Activated naive CD4-positive, alpha-beta T cell treated with anti-CD3 and anti-CD28 coated beads for 36 hours (primary cell): ENCODE measurements around the gene OR2A1. TPM values are rescaled to one million over a fixed set of nuclear protein-coding genes. Genes with fewer than 3 reads are reported as not detected.
"Not testable (repeated sequence)": the region's sequence is repeated elsewhere in the genome, so short reads cannot be mapped to it uniquely, and the experiment has no call there.

Source experiments
- CTCF ChIA-PET: fragments of 350-600 bp; sonication (Branson Sonifier 250); formaldehyde crosslinking; loops from one replicate; lab custom pipeline; 2021; ENCODE audit warnings: antibody characterized with exemption; lab: Charles Lee
- DNase-seq: peaks from one replicate; pipeline ENCODE4 v3.0.0-alpha.2; 2020
- H3K27ac Mint-ChIP-seq: one replicate; pipeline ENCODE4 v1.8.0; 2021; ENCODE audit warnings: mild to moderate bottlenecking, mixed read lengths
- H3K27me3 Mint-ChIP-seq: one replicate; pipeline ENCODE4 v1.8.0; 2021; ENCODE audit warnings: low read depth, mixed read lengths
- H3K36me3 Mint-ChIP-seq: one replicate; pipeline ENCODE4 v1.8.0; 2021; ENCODE audit warnings: low read depth, mixed read lengths
- H3K4me1 Mint-ChIP-seq: one replicate; pipeline ENCODE4 v1.8.0; 2021; ENCODE audit warnings: low read depth, mixed read lengths
- H3K4me3 Mint-ChIP-seq: one replicate; pipeline ENCODE4 v1.8.0; 2021; ENCODE audit warnings: mild to moderate bottlenecking, moderate library complexity, mixed read lengths
- H3K9me3 Mint-ChIP-seq: one replicate; pipeline ENCODE4 v1.8.0; 2021; ENCODE audit warnings: mixed read lengths
- intact Hi-C: fragments of 100-400 bp; cut with micrococcal nuclease; formaldehyde crosslinking; loops from one replicate; pipeline ENCODE4 v1.15.1; 2023
- total RNA-seq, 2 experiments: library from RNA; stranded (reverse); gene quantifications; one replicate each; pipeline ENCODE4 v1.2.3, GENCODE V29; 2021

Gene OR2A1, protein sequence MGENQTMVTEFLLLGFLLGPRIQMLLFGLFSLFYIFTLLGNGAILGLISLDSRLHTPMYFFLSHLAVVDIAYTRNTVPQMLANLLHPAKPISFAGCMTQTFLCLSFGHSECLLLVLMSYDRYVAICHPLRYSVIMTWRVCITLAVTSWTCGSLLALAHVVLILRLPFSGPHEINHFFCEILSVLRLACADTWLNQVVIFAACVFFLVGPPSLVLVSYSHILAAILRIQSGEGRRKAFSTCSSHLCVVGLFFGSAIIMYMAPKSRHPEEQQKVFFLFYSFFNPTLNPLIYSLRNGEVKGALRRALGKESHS
- total RNA-seq: not detected

DNA sequence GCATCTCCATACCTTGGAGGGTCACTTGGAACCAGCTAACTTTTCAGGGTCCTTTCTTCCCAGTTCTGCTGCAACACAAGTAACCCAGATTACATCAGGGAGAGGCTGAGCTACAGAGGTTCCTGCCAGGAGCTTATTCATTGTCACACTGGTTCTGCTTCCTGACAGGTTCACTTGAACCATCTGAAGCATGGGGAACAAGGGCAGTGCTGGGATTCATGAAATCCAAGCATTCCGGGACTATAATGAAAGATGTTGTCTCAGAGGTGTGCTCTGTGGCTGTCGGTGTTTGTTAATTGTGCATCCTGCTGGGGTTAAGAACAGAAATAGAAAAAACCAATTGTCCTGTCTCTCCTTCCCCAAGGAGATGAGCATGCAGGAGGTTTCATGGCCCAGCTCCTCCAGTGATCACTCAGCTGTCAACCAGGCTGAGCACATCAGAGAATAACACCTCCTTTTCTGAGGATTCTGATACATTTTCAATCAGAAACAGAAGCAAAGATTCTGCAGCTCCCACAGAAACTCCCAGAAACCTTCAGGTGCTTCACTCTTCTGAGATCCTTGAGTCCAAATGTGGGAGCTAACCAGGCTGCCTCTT, at the start of gene OR2A1:
Gene OR2A1 (plus strand): TSS at position 548 of the 598 bp plus-strand sequence. CDS start 5,706 bp downstream, outside the sequence.
- DNase-seq, H3K4me1 Mint-ChIP-seq, H3K36me3 Mint-ChIP-seq, H3K4me3 Mint-ChIP-seq, CTCF ChIA-PET, H3K27ac Mint-ChIP-seq, intact Hi-C loops, H3K27me3 Mint-ChIP-seq, H3K9me3 Mint-ChIP-seq: not testable (repeated sequence)

DNA sequence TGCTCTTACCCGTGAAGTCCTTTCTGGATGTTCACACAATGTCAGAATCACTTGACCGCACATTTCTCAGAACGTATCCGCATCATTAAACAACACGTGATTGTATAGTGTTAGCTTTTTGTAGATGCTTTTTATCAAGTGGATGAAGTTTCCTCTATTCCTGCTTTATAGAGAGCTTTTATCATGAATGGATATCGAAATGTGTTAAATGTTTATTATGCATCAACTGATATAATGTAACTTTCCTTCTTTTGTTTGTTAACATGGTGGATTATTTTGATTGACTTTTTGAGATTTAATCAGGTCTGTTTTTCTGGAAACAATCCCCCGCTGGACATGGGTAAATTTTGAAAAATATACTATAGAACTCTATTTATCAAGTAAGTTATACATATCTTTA, 47.5 kb upstream of the OR2A1 start, which contains the start of gene OR2A7:
Gene OR2A7 (minus strand): TSS at position 101 of the 400 bp plus-strand sequence. CDS start 5,164 bp downstream, outside the sequence.
- H3K36me3 Mint-ChIP-seq, DNase-seq, intact Hi-C loops, H3K27ac Mint-ChIP-seq, H3K27me3 Mint-ChIP-seq, H3K4me1 Mint-ChIP-seq, CTCF ChIA-PET, H3K9me3 Mint-ChIP-seq, H3K4me3 Mint-ChIP-seq: not testable (repeated sequence)

DNA sequence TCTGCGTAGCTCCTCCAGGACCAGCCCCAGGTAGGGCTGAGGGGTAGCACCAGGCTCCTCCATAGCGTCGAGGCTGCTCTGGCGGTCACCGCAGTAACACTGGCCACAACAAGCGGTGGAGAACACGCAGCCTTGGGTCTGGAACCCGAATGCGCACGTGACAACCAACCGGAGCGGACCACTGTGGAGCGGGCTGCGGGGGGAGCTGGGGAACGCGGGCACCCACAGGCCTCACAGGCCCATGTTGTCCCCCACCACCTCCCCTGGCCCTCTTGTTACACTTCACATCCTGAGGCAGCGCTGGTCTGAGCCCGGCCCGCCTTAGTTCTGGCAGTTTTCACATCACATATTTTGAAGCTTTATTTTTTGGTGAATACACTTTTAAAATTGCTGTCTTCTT, 43.0 kb upstream of the OR2A1 start, which contains the start of gene CTAGE8:
Gene CTAGE8 (minus strand): TSS at position 101 of the 400 bp plus-strand sequence. CDS start 38 bp downstream, at position 63.
- H3K36me3 Mint-ChIP-seq, H3K4me1 Mint-ChIP-seq, H3K27ac Mint-ChIP-seq, CTCF ChIA-PET, H3K27me3 Mint-ChIP-seq, H3K9me3 Mint-ChIP-seq, intact Hi-C loops, DNase-seq, H3K4me3 Mint-ChIP-seq: not testable (repeated sequence)

DNA sequence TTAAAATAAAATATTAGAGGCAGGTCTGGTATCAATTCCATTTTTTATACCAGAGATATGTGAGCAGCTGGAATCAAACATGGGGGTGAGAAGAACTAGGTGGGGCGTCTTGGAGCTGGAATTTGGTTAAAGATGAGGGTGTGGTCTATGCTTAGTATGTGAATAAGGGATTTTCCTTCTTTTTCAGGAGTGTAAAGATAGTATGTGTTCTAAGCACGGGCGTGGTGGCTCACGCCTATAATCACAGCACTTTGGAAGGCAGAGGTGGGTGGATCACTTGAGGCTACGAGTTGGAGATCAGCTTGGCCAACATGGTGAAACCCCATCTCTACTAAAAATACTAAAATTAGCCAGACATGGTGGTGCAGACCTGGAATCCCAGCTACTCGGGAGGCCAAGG, 36.9 kb upstream of the OR2A1 start:
- CTCF ChIA-PET, H3K4me3 Mint-ChIP-seq, H3K36me3 Mint-ChIP-seq, H3K27me3 Mint-ChIP-seq, intact Hi-C loops, H3K9me3 Mint-ChIP-seq, H3K27ac Mint-ChIP-seq, DNase-seq, H3K4me1 Mint-ChIP-seq: not testable (repeated sequence)

DNA sequence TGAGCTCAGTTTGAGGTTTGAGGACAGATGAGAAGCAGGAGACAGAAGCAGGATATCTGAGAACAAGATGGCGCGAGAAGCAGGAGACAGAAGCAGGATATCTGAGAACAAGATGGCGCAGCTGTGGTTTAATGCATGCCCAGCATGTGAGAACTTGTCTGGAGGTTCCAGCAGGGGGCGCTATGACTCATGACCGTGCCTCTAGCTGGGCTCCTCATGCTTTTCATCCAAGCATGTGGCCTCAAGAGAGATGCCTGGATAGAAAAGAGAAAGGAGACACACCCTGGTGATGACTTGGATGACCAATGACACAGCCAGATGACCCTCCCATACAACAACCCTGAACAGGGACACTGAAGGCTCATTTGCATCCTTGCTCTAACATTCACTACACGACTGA, 32.2 kb upstream of the OR2A1 start:
- DNase-seq, H3K9me3 Mint-ChIP-seq, CTCF ChIA-PET, H3K4me3 Mint-ChIP-seq, H3K4me1 Mint-ChIP-seq, intact Hi-C loops, H3K36me3 Mint-ChIP-seq, H3K27ac Mint-ChIP-seq, H3K27me3 Mint-ChIP-seq: not testable (repeated sequence)

DNA sequence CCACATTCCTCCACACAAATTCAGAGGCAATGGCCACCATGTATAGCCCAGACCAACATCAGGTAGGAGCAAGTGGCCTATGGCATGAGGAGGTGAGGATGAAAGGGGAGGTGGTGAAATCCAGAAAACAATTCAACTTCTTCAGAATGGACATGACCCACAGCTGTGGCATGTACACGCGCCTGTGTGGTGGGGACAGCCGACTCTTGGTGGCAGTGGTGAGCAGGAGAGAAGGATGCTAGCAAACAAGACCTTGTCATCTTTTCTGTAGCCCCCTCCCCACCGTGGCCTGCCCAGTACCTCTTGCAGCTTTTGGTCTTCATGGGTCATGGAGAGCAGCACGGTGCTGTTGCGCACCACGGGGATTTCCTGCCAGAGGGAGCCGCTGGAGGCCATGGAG, 30.2 kb upstream of the OR2A1 start:
- H3K4me3 Mint-ChIP-seq, intact Hi-C loops, H3K4me1 Mint-ChIP-seq, DNase-seq, H3K27ac Mint-ChIP-seq, H3K36me3 Mint-ChIP-seq, CTCF ChIA-PET, H3K9me3 Mint-ChIP-seq, H3K27me3 Mint-ChIP-seq: not testable (repeated sequence)

DNA sequence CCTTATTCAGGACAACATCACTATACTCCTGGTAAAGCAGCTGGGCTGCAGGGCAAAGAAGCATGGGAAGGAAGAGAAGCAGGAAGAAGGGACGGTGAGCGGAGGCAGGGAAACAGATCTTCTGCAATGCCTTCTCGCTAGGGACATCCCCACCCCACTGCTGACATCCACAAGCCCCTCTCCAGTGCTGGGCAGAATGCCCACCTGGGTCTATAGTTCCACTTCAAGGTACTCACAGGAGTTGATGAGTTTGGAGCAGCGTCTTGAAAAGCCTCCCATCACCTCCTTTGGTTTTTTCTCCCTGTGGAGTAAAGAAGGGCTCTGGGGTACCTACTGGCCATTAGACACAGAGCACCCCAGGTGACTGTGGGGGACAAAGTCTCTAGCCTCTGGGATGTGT, 29.7 kb upstream of the OR2A1 start:
- H3K27me3 Mint-ChIP-seq, intact Hi-C loops, H3K9me3 Mint-ChIP-seq, CTCF ChIA-PET, DNase-seq, H3K36me3 Mint-ChIP-seq, H3K4me1 Mint-ChIP-seq, H3K27ac Mint-ChIP-seq, H3K4me3 Mint-ChIP-seq: not testable (repeated sequence)

DNA sequence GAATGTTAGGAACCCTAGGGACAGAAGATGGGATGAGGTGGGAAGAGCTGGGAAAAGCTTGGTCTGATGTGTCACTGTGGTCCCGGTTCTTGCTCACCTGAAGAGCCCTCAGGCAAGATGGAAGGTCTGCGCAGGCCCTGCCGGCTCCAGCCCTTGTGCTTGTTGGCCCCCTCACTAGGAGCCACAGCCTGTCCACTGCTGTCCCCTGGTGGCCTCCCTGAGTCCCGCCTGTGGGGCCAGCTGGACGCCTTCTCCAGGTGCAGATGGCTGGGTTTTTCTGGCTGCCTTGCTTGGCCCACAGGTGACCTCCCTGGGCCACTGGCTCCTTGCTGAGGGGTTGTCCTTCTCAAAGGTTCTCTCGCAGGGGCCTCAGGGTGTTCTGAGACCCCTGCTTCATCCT, 28.5 kb upstream of the OR2A1 start:
- H3K27ac Mint-ChIP-seq, H3K27me3 Mint-ChIP-seq, H3K9me3 Mint-ChIP-seq, H3K4me1 Mint-ChIP-seq, intact Hi-C loops, DNase-seq, H3K36me3 Mint-ChIP-seq, CTCF ChIA-PET, H3K4me3 Mint-ChIP-seq: not testable (repeated sequence)

DNA sequence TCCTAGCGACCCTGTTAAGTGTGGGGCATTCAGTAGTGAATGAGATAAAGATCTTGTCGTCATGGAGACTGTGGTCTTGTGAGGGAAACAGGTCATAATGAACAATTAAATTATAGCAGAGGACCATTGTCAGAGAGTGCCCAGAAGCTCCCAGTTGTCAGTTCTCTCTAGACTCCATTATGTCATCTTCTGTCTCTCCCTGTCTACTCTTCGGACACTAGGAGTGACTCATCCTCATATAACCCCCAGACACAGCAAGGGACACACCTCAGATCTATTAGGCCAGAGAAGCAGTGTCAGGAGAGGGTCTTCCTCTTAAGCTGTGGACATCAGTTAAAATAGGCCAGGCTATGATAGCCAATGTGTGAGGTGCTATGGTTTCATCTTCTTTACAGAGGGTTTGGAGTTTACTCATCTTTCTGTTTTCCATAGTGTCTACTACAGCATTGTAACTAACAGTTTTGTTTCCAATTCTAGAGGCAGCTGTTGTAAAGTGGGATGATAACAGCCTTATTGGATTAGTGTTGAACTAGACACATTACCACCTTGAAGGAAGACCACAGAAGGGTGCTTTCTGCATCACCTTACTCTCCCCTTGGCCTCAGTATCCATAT, 24.9 kb upstream of the OR2A1 start:
- H3K27ac Mint-ChIP-seq, H3K4me3 Mint-ChIP-seq, H3K4me1 Mint-ChIP-seq, H3K9me3 Mint-ChIP-seq, CTCF ChIA-PET, H3K36me3 Mint-ChIP-seq, DNase-seq, intact Hi-C loops, H3K27me3 Mint-ChIP-seq: not testable (repeated sequence)

DNA sequence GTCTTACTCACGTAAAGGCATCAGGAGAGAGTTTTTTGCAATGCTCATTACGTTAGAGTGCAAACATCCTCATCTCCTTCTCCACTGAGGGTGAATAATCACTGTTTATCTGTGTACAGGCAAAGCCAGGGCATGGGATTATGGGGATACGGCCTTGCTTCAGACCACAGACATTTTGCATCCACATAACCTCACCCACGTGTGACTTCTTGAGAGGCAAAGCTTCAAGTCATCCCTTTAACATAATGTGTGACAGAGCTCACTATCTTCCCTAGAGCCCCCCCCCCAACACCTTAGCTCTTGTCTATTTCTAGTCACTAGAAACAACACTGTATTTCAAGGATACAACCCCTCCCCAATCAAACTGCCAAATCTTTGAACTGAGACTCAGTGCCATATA, 20.6 kb upstream of the OR2A1 start:
- intact Hi-C loops, H3K36me3 Mint-ChIP-seq, CTCF ChIA-PET, H3K4me1 Mint-ChIP-seq, H3K27ac Mint-ChIP-seq, H3K27me3 Mint-ChIP-seq, H3K9me3 Mint-ChIP-seq, H3K4me3 Mint-ChIP-seq: not testable (repeated sequence)
- DNase-seq: peak; percentile 35

DNA sequence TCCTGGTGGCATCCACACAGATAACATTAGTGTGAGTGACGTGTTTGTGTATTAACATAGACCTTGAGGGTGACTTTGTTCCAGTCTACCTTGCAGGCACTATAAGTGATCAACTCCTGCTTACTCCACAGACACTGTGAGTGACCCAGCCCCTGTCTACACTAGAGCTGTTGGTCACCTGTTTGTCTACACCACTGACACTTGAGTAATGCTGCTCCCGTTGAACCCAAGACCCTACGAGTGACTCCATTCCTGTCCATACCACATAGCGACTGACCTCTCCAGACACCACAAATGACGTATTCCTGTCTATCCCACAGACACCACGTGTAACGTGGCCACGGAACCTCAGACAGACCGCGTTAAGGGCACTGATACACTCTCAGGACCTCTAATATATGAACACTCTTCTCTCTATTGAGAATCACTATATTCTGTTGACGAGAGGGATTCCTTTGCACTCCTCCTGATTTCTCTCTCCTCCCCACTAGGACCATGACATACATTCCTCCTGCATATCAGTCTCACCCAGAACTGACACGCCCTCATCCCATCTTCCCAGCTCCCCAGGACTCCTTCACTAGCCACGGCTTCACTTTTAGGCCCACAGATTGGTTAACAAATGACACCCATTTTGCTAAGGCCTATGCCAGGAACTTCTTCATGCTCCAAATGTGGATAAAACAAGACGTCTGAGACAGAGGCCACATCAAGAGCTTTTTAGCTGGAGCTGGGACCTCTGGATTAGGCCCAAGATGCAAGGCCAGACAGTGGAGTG, 19.6 kb upstream of the OR2A1 start:
- DNase-seq: peak; percentile 6
- H3K27me3 Mint-ChIP-seq, H3K4me3 Mint-ChIP-seq, H3K4me1 Mint-ChIP-seq, H3K27ac Mint-ChIP-seq, H3K36me3 Mint-ChIP-seq, intact Hi-C loops, H3K9me3 Mint-ChIP-seq, CTCF ChIA-PET: not testable (repeated sequence)

DNA sequence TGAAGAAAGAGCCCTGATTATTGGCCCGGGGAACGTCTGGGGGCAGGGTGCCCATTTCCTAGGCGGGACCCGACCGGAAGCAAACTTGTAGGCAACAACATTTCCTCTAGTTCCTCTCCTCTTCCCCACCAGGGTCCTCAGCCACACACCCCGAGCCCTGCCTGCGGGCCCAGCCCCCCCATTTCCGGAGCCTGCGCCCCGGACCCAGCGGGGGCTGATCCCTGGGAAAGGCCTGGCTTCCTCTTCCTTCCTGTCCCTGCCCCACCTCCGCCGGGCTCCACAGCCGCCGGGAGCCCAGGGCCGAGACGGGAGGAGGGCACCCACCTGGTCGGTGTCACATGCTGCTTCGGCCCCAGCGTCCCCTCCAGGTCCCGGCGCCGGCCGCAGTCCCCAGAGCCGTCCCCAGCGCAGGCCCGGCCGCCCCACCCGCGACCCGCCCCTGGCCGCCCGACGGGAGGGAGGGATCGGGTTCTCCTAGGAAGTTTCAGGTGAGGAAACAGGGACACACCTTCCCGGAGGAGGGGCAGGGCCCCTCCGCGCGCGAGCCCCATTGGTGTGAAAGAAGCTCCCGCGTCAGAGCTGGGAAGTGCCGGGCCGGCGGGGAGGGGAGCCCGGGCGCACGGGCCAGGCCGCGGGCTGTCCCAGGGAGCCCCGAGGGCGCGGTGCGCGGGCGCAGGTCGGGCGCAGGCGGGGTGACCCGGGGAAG, 18.3 kb upstream of the OR2A1 start:
- DNase-seq: peak; percentile 7
- H3K27ac Mint-ChIP-seq, H3K4me1 Mint-ChIP-seq, H3K4me3 Mint-ChIP-seq, H3K36me3 Mint-ChIP-seq, intact Hi-C loops, H3K9me3 Mint-ChIP-seq, CTCF ChIA-PET, H3K27me3 Mint-ChIP-seq: not testable (repeated sequence)
